A172 (cell line): ENCODE results near the gene RBM22. TPM values are rescaled to one million over a fixed set of nuclear protein-coding genes. Genes with fewer than 3 reads are reported as not detected.

Experiments used
- DNase-seq: peaks from one replicate; pipeline ENCODE4 v3.0.0-alpha.2; 2015; ENCODE audit warnings: low spot score
- total RNA-seq: library from RNA; depleted of rRNA; stranded (reverse); fragments of >200 nt; shearing (Covaris generic); gene quantifications from 2 replicates; pipeline ENCODE4 v1.2.3, GENCODE V29; 2014

The RBM22 gene
- total RNA-seq, 1 experiment from 2014 or later = 36.4 TPM

DNA sequence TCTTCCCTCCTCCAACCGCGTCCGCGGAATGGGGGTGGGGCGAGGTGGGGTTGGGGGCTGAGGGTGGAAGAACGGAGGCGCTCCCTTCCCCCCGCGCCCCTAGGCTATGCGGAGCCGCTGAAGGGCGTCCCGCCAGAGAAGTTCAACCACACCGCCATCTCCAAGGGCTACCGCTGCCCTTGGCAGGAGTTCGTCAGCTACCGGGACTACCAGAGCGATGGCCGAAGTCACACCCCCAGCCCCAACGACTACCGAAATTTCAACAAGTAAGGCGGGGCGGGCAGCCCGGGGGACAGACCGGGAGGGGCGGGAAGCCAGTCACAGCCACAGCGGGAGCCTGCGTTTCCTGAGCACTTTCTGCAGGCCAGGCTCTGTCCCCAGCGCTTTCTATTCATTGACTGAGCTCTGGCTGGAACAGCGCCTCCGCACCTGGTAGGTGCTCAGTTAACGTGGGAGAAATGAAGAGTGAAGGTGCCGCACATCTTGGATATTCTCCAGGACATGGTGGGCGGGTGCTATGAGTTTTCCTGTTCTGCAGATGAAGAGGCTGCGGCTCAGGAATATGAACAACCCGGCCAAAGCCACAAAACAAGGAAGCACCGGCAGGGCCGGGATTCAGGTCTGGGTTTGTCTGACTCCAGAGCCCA is 28.5 kb downstream of the RBM22 start:
- no peak for DNase-seq

GRCh38 chr5:150671509-150672236 is 29.2 kb downstream of the RBM22 start:
- DNase-seq = no peak

- no peak for DNase-seq
These were observed 29.9 kb downstream of the RBM22 start for GRCh38 chr5:150670948-150671310.

DNA sequence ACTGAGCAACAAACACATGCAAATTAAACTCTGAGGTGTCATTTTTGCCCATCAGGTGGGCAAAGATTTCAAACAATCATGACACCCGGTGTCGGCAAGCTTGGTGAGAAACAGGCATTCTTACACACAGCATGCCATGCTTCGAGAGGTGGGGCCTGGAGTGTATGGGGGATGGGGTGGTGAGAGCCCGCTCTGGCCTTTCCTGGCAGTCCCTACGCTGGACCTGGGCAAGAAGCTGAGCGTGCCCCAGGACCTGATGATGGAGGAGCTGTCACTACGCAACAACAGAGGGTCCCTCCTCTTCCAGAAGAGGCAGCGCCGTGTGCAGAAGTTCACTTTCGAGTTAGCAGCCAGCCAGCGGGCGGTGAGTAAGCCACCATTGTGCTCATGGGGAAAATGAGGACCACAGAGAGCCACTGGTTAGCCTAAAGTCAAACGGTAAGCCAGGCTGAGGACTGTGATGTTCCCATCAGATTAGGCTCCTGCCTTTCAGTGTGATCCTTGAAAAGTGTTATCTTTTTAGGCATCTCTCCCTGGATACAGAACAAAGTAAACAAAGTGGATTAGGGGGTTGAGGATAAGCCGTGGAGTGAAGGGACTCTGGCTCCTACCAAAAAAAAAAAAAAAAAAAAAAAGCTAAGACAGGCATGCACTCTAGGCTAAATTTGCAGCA is 30.5 kb downstream of the RBM22 start:
- no peak for DNase-seq

DNA sequence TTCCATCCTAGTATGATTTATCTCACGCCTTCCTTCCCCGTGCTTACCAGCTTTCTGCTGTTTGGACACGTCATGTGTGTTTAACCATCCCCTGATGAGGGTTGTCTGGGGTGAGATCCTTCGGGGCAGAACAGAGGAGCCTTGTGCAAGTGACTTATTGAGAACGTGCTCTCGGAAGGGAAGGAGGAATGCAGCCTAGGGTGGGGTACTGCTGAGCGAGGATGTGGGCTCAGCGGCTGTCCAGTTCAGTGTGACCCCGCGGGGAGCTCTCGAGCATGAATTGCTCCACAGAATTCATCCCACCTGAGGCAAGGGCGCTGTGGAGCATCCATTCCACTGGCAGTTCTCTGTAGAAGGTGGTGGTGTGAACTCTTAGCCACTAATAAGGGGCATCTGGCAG is 35.8 kb downstream of the RBM22 start:
- no peak for DNase-seq

- DNase-seq = no peak
These were observed 36.9 kb downstream of the RBM22 start for GRCh38 chr5:150663936-150664335.

DNA sequence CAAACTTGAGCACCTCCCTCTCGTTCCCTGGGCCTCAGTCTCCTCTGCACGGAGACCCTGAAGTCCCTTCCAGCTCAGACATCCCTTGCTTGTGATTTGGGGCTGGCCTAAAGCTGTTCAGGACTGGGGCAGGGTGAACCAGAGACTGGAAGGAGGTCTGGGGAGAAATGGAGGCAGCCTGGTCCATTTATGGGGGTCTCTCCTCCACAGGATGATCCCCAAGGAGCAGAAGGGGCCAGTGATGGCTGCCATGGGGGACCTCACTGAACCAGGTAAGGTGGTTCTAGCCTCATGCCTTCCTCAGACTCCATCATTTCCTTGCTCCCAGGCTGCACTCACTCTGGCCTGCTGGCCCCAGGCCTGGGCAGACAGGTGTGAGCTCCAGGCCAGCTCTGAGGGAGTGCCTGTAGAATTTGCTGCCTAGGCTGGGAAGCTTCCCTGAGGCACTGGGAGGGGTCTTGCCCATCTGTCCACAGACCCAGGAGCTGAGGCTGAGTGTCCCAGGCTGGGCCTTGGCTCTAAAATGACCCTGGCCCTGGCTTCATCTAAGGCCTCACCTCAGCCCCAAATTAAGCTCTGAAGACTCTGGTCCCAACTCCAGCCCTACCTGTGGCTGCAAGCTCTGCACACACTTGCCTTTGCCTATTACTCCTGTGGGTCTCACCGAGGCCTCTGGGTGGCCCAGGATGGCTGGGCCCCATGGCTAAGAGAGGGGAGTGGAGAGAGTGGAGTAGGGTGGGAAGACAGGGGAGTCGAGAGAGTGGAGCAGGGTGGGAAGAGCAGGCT is 37.9 kb downstream of the RBM22 start:
- no peak for DNase-seq

DNA sequence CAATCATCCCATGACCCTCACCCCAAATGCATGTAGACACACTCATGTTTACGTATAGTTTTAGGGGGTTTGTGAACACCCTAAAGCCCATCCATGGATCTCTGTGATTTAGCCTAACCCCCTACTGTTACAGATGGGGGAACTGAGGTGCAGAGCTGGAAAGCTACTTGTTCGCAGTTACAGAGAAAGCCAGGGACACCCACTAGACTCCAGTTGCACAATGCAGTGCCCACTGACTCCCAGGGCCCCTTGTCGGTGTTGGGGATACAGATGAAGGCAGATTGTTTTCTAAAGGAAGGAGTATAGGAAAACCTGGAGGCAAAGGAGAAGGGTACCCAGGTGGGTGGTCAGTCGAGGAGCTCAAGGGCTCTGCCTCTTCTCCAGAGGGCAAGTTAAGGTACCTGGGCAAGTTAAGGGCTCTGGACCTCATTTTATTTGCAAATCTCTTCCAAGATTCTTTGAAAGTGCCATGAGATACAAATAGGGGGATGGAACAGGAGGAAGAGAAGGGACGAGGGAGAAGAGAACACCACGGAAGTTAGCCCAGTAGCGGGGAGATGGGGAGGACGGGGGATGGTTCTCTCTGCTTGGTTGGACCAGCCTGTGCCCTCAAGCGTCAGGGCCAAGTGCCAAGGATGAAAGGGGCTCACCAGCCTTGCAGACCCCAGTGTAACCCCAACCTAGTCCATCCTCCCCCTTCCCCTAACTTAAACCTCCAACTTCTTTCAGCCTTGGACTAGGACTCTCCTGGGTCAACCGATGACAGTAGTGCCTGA is 38.9 kb downstream of the RBM22 start:
- DNase-seq = no peak

DNA sequence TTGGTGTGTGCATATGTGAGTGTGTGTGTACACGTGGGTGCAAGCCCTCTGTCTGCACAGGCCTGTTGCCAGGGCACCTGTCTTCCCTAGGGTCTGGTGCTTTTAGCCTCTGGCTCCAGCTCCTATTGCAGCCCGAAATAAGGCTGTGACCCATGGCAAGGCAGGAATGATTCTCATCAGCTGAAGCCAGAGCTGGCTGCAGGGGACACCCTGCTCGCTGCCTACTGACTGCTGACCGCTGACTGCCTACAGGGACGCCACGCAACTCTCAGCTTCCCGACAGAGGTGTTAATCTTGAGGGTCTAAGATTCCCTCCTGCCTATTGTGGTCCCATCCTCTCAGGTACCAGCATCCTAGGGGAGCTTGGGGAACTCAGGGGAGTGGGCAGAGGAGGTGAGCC is 39.8 kb downstream of the RBM22 start, which contains the start of gene MYOZ3:
MYOZ3 (plus strand) TSS at position 166 of the 400 bp plus-strand sequence. CDS start 1,691 bp downstream, outside the sequence.
- no peak for DNase-seq

- no peak for DNase-seq
These were observed 40.6 kb downstream of the RBM22 start for GRCh38 chr5:150660108-150660831.

- DNase-seq = no peak
These were observed 41.3 kb downstream of the RBM22 start for GRCh38 chr5:150659360-150660107.

DNA sequence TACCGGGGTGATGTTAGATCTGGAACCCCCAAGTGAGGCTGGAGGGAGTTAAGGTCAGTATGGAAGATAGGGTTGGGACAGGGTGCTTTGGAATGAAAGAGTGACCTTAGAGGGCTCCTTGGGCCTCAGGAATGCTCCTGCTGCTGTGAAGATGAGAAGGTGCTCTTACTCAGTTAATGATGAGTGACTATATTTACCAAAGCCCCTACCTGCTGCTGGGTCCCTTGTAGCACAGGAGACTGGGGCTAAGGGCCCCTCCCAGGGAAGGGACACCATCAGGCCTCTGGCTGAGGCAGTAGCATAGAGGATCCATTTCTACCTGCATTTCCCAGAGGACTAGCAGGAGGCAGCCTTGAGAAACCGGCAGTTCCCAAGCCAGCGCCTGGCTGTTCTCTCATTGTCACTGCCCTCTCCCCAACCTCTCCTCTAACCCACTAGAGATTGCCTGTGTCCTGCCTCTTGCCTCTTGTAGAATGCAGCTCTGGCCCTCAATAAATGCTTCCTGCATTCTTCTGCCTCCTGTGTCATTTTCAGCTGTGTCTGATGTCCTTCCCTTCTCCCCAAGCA is 42.1 kb downstream of the RBM22 start:
- no peak for DNase-seq

DNA sequence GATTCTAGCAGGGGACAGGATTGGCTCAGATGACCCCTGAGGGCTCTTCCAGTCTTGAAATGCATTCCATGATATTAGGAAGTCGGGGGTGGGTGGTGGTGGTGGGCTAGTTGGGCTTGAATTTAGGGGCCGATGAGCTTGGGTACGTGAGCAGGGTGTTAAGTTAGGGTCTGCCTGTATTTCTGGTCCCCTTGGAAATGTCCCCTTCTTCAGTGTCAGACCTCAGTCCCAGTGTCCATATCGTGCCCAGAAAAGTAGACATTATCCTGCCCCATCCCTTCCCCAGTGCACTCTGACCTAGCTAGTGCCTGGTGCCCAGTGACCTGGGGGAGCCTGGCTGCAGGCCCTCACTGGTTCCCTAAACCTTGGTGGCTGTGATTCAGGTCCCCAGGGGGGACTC is 42.7 kb downstream of the RBM22 start:
- no peak for DNase-seq

- DNase-seq = no peak
These were observed 44.4 kb downstream of the RBM22 start for GRCh38 chr5:150656191-150657132.

GRCh38 chr5:150655221-150655620 is 45.6 kb downstream of the RBM22 start:
- no peak for DNase-seq

DNA sequence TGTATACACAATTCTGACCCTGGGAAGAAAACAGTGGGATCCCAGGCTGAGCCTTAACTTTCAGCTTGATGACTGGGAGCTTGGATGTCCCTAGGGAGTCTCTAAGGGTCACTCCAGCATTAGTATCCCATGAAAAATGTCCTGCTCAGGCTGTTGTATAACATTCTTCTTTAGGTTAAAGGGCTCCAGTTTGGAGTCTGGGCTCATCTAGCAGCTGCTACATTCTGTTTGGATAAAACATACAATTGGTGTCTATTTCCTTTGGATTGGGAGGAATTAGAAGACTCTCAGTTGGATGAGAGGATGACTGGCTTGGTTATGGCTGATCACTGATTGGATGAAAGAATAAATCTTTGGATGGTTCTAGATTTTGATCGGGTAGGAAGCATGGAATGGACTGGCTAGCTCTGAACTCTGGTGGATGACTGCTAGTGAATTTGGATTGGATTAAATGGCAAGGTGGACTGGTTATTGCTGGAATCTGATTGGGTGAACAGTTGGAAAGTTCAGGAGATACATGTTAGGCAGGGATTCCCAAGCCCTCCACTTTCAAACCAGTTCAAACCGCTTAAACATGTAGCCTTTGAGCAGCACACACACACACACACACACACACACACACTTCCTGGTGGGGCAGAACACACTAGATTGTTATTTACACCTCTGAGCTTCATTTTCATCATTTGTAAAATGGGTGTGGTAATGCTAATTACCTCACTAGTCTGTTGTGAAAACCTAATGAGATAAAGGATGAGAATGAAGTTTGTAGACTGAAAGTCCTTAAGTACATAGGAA is 46.9 kb downstream of the RBM22 start:
- DNase-seq = no peak

- no peak for DNase-seq
These were observed 47.6 kb downstream of the RBM22 start for GRCh38 chr5:150653145-150653761.
